COLO668 (cell line): ENCODE results near the gene RAC3.
A peak's percentile ranks its signal among the peaks of the same experiment; 100 is the strongest.

Experiments used
- DNase-seq: peaks from one replicate; lab custom pipeline; 2025; ENCODE audit not compliant: unreplicated experiment; lab: John Stamatoyannopoulos, UW

Gene RAC3

GRCh38 chr17:82053556-82054263 lies 22.2 kb downstream of the RAC3 start:
- DNase-seq: no peak

GRCh38 chr17:82054351-82055022 lies 23.0 kb downstream of the RAC3 start:
- DNase-seq: no peak

GRCh38 chr17:82055023-82055964 lies 23.8 kb downstream of the RAC3 start:
- DNase-seq: no peak

GRCh38 chr17:82055965-82056728 lies 24.7 kb downstream of the RAC3 start:
- no peak for DNase-seq

- no peak for DNase-seq
These were observed 25.5 kb downstream of the RAC3 start for GRCh38 chr17:82056729-82057621.

GRCh38 chr17:82058230-82058854 lies 26.9 kb downstream of the RAC3 start:
- no peak for DNase-seq

GRCh38 chr17:82058855-82059249 lies 27.4 kb downstream of the RAC3 start:
- DNase-seq: no peak

- DNase-seq: no peak
These were observed 28.0 kb downstream of the RAC3 start for GRCh38 chr17:82059272-82060000.

GRCh38 chr17:82060001-82060380 lies 28.5 kb downstream of the RAC3 start:
- DNase-seq: no peak

- DNase-seq: no peak
These were observed 29.1 kb downstream of the RAC3 start for GRCh38 chr17:82060614-82061013.

GRCh38 chr17:82061047-82061925 lies 29.8 kb downstream of the RAC3 start:
- no peak for DNase-seq

- DNase-seq: no peak
These were observed 30.9 kb downstream of the RAC3 start for GRCh38 chr17:82062076-82062983.

GRCh38 chr17:82062984-82063368 lies 31.5 kb downstream of the RAC3 start:
- DNase-seq: no peak

- DNase-seq: no peak
These were observed 32.2 kb downstream of the RAC3 start for GRCh38 chr17:82063424-82064415.

GRCh38 chr17:82064433-82065192 lies 33.1 kb downstream of the RAC3 start:
- peak; percentile 68 for DNase-seq
